GM12872 (cell line): ENCODE data around the gene HOXA6.

Experiments used
- TF ChIP-seq, protein P1 (sequence below): IDR thresholded peaks from 3 replicates; pipeline ENCODE4 v1.5.1; 2011; ENCODE audit warnings: low read depth, mild to moderate bottlenecking, low read length, moderate library complexity; ENCODE audit not compliant: insufficient read depth

Gene HOXA6

DNA sequence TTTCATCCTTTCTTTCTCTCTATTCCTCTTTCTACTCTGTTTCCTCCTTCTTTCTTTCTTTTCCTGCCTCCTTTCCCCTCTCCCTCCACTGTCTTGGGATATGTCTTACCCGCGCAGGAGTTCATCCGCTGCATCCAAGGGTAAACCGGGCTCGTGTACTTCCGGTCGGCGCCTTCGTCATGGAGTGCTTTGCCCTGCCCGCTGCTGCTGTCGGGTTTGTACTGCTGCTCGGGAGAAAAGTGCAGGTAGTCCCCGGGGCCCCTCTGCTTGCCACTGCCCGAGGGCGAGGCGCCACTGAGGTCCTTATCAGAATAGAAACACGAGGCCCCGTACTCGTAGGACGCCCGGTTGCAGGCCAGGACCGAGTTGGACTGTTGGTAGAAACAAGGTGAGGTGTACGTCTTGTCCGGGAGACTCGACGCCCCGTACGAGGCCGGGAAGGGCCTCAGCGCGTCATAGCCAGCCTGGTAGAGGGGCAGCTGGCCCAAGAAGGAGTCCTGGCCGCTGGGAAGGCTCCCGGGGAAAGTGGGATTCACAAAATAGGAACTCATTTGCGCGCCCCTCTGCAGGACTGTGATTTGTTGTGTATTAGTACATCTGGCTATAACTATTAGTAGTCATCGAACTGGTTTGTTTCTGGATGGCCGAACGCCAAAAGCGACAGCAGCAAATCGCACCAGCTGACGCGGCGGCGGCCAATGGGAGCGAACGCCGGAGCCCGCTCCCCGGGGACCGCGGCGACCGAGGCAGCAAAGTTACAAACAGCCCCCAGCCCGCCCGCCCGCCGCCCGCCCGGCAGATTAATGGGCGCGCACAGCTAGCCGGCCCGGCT, at the start of gene HOXA6:
Gene HOXA6, minus strand, starts transcription at position 576 of the 832 bp plus-strand sequence. Its CDS starts 25 bp downstream, at position 551.
- TF ChIP-seq, protein P1, sequence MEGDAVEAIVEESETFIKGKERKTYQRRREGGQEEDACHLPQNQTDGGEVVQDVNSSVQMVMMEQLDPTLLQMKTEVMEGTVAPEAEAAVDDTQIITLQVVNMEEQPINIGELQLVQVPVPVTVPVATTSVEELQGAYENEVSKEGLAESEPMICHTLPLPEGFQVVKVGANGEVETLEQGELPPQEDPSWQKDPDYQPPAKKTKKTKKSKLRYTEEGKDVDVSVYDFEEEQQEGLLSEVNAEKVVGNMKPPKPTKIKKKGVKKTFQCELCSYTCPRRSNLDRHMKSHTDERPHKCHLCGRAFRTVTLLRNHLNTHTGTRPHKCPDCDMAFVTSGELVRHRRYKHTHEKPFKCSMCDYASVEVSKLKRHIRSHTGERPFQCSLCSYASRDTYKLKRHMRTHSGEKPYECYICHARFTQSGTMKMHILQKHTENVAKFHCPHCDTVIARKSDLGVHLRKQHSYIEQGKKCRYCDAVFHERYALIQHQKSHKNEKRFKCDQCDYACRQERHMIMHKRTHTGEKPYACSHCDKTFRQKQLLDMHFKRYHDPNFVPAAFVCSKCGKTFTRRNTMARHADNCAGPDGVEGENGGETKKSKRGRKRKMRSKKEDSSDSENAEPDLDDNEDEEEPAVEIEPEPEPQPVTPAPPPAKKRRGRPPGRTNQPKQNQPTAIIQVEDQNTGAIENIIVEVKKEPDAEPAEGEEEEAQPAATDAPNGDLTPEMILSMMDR: no peak

DNA sequence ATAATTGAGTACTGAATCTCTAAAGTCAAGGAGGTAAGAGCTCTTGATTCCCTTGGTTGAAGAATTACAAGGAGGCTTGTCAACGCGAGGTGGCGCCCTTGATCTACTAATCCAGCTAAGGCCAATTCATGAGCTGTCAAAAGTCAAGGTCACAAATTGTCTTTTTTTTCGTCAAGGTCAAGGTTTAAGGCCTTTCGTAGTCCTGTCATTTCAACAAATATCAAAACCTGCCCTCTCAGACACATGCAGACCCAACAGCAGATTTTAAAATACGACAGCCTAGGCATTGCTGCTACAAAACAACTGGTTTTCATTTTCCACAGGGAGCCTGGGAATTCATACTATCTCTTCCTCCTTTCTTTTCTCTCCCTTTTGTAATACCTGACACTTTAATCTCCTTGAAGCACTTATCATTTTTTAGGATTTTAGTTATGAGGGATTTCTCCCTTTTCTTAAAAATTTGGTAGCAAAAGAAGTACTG, 48.8 kb upstream of the HOXA6 start:
- TF ChIP-seq, protein P1: peak; percentile 79

DNA sequence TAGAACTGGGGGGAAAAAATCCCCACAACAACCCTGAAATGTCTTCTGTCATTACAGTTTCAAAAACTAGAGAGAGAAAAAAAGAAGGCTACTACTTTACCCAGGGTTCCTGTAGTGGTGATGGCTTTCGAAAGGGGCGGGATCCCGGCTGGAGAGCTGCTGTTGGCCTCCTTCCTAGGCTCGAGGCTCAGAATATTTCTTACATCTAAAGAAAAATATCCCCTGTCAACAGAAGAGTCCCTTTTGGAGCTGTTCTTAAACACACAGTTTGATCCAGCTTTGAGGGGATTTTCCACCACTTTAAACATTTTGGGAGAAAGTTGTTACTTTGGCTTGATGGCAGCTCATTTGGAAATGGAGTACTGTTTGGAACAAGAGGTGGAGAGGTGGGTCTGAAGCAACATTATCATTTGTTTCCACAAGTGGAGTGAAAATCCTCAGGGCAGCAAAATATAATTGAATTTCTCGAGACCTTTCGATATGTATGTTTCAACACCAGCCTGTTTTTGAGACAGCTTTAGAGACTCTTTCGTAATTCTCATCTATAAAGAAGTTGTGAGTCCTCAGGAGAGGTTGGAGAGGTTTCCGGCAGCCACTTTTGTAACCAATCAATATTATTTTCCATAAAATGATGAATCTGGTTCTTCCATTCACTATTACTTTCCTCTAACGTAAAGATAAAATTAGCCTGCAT, 47.3 kb upstream of the HOXA6 start:
- TF ChIP-seq, protein P1: no peak

DNA sequence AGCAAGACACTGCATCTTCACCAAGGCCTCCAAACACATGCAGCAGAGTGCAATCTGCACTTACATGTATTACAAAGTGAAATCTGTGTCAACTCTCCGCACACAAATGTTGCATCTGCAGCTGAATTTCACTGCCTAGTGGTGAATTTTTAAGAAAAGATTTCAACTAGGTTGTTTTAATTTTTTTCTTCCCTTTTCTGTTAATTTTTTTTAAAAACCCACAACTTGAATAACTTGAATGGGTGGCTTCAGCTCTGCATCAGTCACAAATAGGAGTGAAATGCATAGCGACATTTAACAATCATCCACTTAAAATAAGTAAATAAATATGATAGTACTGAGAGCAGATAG, 46.4 kb upstream of the HOXA6 start:
- TF ChIP-seq, protein P1: no peak

DNA sequence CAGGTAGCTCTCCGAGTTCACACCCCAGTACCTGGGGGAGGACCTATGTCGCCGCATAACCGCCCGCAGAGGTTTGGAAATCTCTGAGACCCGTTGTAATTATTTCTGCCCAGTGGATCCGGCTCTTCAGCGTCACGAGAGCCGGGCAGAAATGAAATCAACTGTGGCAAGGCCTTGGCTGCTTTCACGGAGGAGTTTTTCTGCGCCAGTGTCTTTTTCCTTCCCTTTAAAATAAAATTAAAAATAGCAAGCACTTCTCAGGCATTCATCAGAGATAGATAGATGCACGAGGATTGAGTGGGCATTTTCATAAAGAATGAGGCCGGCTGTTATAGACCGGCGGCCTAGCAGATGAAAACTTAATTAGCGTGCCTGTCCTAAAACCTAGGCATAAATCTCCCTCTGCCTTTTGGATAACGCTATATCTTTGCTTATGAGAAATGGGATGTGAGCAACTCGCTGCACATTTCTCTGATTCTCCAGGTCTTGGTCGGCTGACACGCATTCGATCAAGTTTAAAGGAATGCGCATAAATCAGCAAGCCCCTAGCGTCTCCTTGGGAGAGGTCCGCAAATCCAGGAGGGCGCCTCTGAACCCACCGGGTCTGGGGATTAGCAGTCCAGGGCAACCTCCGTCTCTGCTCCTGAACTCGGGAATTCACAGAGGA, 45.9 kb upstream of the HOXA6 start:
- TF ChIP-seq, protein P1: no peak

DNA sequence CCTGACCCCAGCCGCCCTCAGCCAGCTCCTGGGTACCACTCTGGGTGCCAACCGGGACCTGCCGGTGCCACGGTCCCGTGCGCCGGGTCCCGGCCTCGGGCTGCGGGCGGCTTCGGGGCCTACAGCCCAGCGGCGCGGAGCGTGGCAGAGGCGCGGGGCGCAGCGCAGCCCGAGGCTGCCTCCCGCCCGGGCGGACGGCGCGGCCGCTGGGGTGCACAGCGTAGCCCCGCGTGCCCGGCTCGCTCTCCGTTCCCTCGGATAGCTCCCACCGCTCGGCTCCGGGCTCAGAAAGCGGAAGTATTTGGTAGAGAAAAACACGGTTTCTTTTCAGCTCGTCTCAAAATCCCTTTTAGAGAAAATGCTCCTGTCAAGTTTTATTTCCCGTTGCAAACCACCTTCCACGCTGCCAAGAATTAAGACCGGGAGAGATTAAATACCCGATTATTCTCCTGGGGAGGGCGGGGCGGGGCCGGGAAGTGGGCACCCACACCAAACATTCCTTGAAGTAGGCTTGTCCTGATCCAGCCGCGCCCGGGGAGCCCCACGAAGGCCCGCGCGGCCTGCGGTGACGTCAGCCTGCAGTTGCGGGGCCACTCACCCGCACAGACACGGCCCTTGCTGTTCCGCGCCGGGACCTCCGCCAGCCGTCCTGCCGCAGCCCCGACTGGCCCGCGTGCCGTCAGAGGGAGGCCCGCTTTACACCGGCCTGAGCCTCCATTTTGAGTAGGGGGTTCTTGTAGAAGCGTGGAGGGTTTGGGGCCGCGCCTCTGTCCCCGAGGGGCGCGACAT, 45.2 kb upstream of the HOXA6 start:
- TF ChIP-seq, protein P1: no peak
